ENCODE results near the gene FBXW4. TPM values are rescaled to one million over a fixed set of nuclear protein-coding genes. Genes with fewer than 3 reads are reported as not detected.

Gene FBXW4
- total and polyA plus RNA-seq, 9 of the 15 experiments (the other 6 are each of a cell fraction or from before 2014, with no cell fraction given), result 1.0 to 10.6 (median 5.4) TPM

DNA sequence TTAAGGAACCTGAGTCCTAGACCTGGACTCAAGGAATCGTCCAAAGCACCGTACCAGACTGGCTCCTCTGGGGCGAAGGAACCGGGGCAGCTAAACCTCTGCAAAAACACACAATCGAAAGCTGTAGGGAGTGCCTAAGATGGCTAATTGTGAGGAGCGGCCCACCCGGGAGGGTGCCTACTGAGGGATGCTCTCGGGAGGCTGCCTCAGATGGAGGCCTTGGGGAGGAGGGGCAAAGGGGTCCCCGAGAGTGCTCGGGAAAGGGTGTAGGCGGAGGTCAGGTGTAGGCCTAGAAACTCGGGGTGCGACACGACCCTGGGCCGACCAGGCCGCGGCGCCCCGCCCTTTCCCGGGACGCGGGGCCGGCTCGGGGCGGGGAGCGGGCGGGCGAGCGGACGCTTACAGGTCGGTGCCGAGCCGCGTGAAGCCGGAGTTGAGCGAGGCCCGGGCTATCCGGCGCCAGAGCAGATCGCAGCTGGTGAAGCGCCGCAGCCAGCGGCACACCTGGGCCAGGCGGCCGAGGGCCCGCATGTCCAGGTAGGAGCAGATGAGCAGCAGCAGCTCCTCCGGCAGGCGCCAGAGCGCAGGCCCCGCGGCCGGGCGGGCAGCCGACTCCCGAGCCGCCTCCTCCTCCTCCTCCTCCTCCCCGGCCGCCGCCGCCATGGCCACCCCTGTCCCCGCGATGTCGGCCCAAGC, 844 bp downstream of the FBXW4 start (continued):
- TF ChIP-seq, protein P1, sequence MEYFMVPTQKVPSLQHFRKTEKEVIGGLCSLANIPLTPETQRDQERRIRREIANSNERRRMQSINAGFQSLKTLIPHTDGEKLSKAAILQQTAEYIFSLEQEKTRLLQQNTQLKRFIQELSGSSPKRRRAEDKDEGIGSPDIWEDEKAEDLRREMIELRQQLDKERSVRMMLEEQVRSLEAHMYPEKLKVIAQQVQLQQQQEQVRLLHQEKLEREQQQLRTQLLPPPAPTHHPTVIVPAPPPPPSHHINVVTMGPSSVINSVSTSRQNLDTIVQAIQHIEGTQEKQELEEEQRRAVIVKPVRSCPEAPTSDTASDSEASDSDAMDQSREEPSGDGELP (CRISPR knock-in tag; IDR thresholded peaks at IDR 0.05; ENCODE audit: borderline replicate concordance), result 0 out of 2 replicates have a peak, but pooled peaks have one; percentile 50
- TF ChIP-seq, protein P2, sequence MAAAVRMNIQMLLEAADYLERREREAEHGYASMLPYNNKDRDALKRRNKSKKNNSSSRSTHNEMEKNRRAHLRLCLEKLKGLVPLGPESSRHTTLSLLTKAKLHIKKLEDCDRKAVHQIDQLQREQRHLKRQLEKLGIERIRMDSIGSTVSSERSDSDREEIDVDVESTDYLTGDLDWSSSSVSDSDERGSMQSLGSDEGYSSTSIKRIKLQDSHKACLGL (CRISPR knock-in tag; IDR thresholded peaks at IDR 0.05; ENCODE audit: borderline replicate concordance, poor library complexity, severe bottlenecking), result no peak
- TF ChIP-seq SIN3B (IDR thresholded peaks at IDR 0.05; ENCODE audit: low read depth) (no peak), UBTF (IDR thresholded peaks at IDR 0.05; ENCODE audit: borderline replicate concordance in 1 of 2, low read depth in 2 of 2, low read length in 2 of 2) (peak; percentile 99), MTA2 (IDR thresholded peaks at IDR 0.05; ENCODE audit: low read depth) (no peak), ZFX (CRISPR knock-in tag; IDR thresholded peaks at IDR 0.05) (peak; percentile 100), GABPB1 (CRISPR knock-in tag; IDR thresholded peaks at IDR 0.05) (peak; percentile 61), TAF1 (IDR thresholded peaks at IDR 0.05; ENCODE audit: control insufficient read depth, extremely low read depth, insufficient read depth, low read length, severe bottlenecking) (peak; percentile 76), GATAD2B (IDR thresholded peaks at IDR 0.05; ENCODE audit: borderline replicate concordance) (peak; percentile 59; the same call in 1 of the 2 replicates), SIX5 (IDR thresholded peaks at IDR 0.05; ENCODE audit: borderline replicate concordance in 1 of 2, insufficient read depth in 1 of 2, low read depth in 1 of 2, low read length in 2 of 2) (no peak), NEUROD1 (IDR thresholded peaks at IDR 0.05; ENCODE audit: borderline replicate concordance, low read depth, low read length, partially characterized antibody) (no peak), CCNT2 (IDR thresholded peaks at IDR 0.05; ENCODE audit: borderline replicate concordance, extremely low read depth, insufficient read length, low read depth, low read length) (peak; percentile 62), PTTG1 (tag; IDR thresholded peaks at IDR 0.05; ENCODE audit: low read depth) (no peak), RCOR1 (IDR thresholded peaks at IDR 0.05; ENCODE audit: borderline replicate concordance in 1 of 2, low read depth in 2 of 2, low read length in 2 of 2) (no peak), MTA3 (IDR thresholded peaks at IDR 0.05; ENCODE audit: borderline replicate concordance) (no peak)
- TF ChIP-seq, protein P3, sequence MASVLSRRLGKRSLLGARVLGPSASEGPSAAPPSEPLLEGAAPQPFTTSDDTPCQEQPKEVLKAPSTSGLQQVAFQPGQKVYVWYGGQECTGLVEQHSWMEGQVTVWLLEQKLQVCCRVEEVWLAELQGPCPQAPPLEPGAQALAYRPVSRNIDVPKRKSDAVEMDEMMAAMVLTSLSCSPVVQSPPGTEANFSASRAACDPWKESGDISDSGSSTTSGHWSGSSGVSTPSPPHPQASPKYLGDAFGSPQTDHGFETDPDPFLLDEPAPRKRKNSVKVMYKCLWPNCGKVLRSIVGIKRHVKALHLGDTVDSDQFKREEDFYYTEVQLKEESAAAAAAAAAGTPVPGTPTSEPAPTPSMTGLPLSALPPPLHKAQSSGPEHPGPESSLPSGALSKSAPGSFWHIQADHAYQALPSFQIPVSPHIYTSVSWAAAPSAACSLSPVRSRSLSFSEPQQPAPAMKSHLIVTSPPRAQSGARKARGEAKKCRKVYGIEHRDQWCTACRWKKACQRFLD (CRISPR knock-in tag; IDR thresholded peaks at IDR 0.05), result peak; percentile 48; the same call in 1 of the 2 replicates
- TF ChIP-seq, protein P4, sequence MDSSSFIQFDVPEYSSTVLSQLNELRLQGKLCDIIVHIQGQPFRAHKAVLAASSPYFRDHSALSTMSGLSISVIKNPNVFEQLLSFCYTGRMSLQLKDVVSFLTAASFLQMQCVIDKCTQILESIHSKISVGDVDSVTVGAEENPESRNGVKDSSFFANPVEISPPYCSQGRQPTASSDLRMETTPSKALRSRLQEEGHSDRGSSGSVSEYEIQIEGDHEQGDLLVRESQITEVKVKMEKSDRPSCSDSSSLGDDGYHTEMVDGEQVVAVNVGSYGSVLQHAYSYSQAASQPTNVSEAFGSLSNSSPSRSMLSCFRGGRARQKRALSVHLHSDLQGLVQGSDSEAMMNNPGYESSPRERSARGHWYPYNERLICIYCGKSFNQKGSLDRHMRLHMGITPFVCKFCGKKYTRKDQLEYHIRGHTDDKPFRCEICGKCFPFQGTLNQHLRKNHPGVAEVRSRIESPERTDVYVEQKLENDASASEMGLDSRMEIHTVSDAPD (CRISPR knock-in tag; IDR thresholded peaks at IDR 0.05), result no peak

Measured in K562 (cell line).